K562 (cell line): Measurements from ENCODE around the gene EPHX1. TPM values are rescaled to one million over a fixed set of nuclear protein-coding genes. Genes with fewer than 3 reads are reported as not detected.
A peak's percentile ranks its signal among the peaks of the same experiment; 100 is the strongest.

Experiments used
- ATAC-seq: fragments of 200-7000 bp; cut with Tn5 transposase; 3 replicates; pipeline ENCODE4 v1.9.1; 2020; ENCODE audit warnings: moderate library complexity
- BruUV-seq: library from RNA; stranded (reverse); fragments of 400-500 nt; replicated peaks from 2 replicates; lab custom pipeline; 2021; lab: Mats Ljungman, UMichigan
- CTCF ChIA-PET: fragments of 300-600 bp; formaldehyde crosslinking; extraction: SDS; loops from one replicate; lab custom pipeline; 2021; ENCODE audit warnings: low intra/inter-chr PET ratio; lab: Yijun Ruan, JAX
- POLR2A ChIA-PET: fragments of 300-600, 350-650 bp; sonication (Branson Sonifier 250); formaldehyde crosslinking; extraction: SDS; loops from one replicate; lab custom pipeline; 2021; ENCODE audit warnings: antibody characterized with exemption, inconsistent platforms; lab: Yijun Ruan, JAX
- DNase-seq, 4 experiments: peaks; one replicate each; pipeline versions ENCODE4 v3.0.0 to v3.0.0-alpha.2; 2011 to 2018; ENCODE audit warnings: low spot score in 3 of 4, mixed read lengths in 3 of 4; ENCODE audit errors: extremely low read depth in 1 of 4
- FAIRE-seq: peaks from 2 replicates; lab custom pipeline; 2011; peaks lifted over from hg19 to GRCh38; lab: Jason Lieb, UNC
- H2AFZ ChIP-seq: 2 replicates; pipeline ENCODE4 v1.6.0; 2011; ENCODE audit warnings: low read depth, low read length, control low read depth, inconsistent platforms
- H3K27ac ChIP-seq: fragments of 200-600 bp; 3 replicates; pipeline ENCODE4 v1.8.0; 2011; ENCODE audit warnings: low read depth, mild to moderate bottlenecking, control low read depth, inconsistent platforms, low read length, moderate library complexity, mixed read lengths; ENCODE audit errors: extremely low read depth
- H3K27me3 ChIP-seq, 2 experiments: fragments of 300-600 bp in 1 of 2; 2 replicates in 1 of 2; 3 replicates in 1 of 2; pipeline versions ENCODE4 v1.6.0 to v1.8.0; 2011; ENCODE audit warnings: inconsistent platforms in 2 of 2, low read length in 2 of 2, mild to moderate bottlenecking in 1 of 2, mixed read lengths in 1 of 2, moderate library complexity in 1 of 2; ENCODE audit not compliant: control insufficient read depth in 2 of 2, insufficient read depth in 2 of 2
- H3K36me3 ChIP-seq: fragments of 300-600 bp; 3 replicates; pipeline ENCODE4 v1.8.0; 2011; ENCODE audit warnings: mild to moderate bottlenecking, low read length, inconsistent platforms; ENCODE audit not compliant: control insufficient read depth, insufficient read depth
- H3K4me1 ChIP-seq, 2 experiments: fragments of 200-600 bp in 1 of 2; replicated peaks in 1 of 2; 2 replicates in 1 of 2; 3 replicates in 1 of 2; pipeline versions ENCODE4 v1.5.1 to v1.8.0; 2011; ENCODE audit warnings: inconsistent platforms in 2 of 2, low read length in 2 of 2, mild to moderate bottlenecking in 1 of 2, mixed read lengths in 1 of 2, moderate library complexity in 1 of 2; ENCODE audit not compliant: control insufficient read depth in 2 of 2, insufficient read depth in 2 of 2
- H3K4me2 ChIP-seq: 2 replicates; pipeline ENCODE4 v1.6.1; 2011; ENCODE audit warnings: low read length, control low read depth, inconsistent platforms, mixed read lengths; ENCODE audit not compliant: insufficient read depth
- H3K4me3 ChIP-seq: fragments of 200-600 bp; sonication (generic), shearing (Covaris generic); 2 replicates; pipeline ENCODE4 v1.5.1; 2016; ENCODE audit warnings: control low read depth, inconsistent platforms
- H3K79me2 ChIP-seq: fragments of 200-600 bp; 3 replicates; pipeline ENCODE4 v1.8.0; 2011; ENCODE audit warnings: low read length, inconsistent platforms; ENCODE audit not compliant: control insufficient read depth, insufficient read depth
- H3K9ac ChIP-seq, 2 experiments: 2 replicates each; pipeline versions ENCODE4 v1.6.0 to v1.6.1; 2011; ENCODE audit warnings: low read depth in 2 of 2, low read length in 2 of 2, control low read depth in 1 of 2, inconsistent platforms in 1 of 2, mild to moderate bottlenecking in 1 of 2, mixed read lengths in 1 of 2; ENCODE audit not compliant: insufficient read depth in 1 of 2
- H3K9me1 ChIP-seq: one replicate; pipeline ENCODE4 v1.6.0; 2011; ENCODE audit warnings: inconsistent platforms, mild to moderate bottlenecking, low read length, moderate library complexity; ENCODE audit not compliant: control insufficient read depth, insufficient read depth
- H3K9me3 ChIP-seq: replicated peaks from 2 replicates; pipeline ENCODE4 v1.5.1; 2011; ENCODE audit warnings: low read depth, low read length, inconsistent platforms; ENCODE audit not compliant: control insufficient read depth, insufficient read depth
- H4K20me1 ChIP-seq: replicated peaks from 2 replicates; pipeline ENCODE4 v1.6.1; 2011; ENCODE audit warnings: low read length, inconsistent platforms, mixed read lengths; ENCODE audit not compliant: control insufficient read depth, insufficient read depth
- FOXA1 ChIP-seq: fragments of 450-650 bp; IDR thresholded peaks from 2 replicates; pipeline ENCODE4 v1.6.1; 2016; ENCODE audit warnings: mild to moderate bottlenecking, borderline replicate concordance
- HDAC8 ChIP-seq: fragments of 450-650 bp; IDR thresholded peaks from 2 replicates; pipeline ENCODE4 v1.6.1; 2016; ENCODE audit warnings: mild to moderate bottlenecking, missing genetic modification characterization, moderate library complexity, missing compliant biosample characterization
- POLR2G ChIP-seq: fragments of 200-400 bp; formaldehyde crosslinking; IDR thresholded peaks from 2 replicates; pipeline ENCODE4 v1.6.1; 2017; ENCODE audit warnings: low read depth, mild to moderate bottlenecking, antibody characterized with exemption, low read length, moderate library complexity
- WGBS: fragments of 100-300 bp; shearing (Covaris generic); methylation state at CpG from one replicate; pipeline ENCODE4 v1.1.6; 2016; ENCODE audit warnings: low coverage, mixed read lengths; ENCODE audit not compliant: insufficient coverage; ENCODE audit errors: missing lambda C conversion rate; 5-methylcytosine and 5-hydroxymethylcytosine counted together
- in situ Hi-C: fragments of 300-500 bp; cut with MboI; formaldehyde crosslinking; loops from 4 replicates; pipeline ENCODE4 v1.15.0; 2018; ENCODE audit warnings: inconsistent platforms, mixed read lengths
- intact Hi-C: fragments of 100-400 bp; cut with micrococcal nuclease; formaldehyde crosslinking; loops from 2 replicates; pipeline ENCODE4 v1.14.2; 2022
- polyA plus RNA-seq, 8 experiments: library from polyadenylated mRNA; depleted of rRNA in 4 of 8; stranded (reverse) in 5 of 8; unstranded in 3 of 8; fragments of >200 nt; fragmentation: Nextera tagmentation in 2 of 8; fragmentation: Illumina TruSeq in 1 of 8; extraction: Ambion mirVana in 2 of 8; extraction: Trizol in 1 of 8; gene quantifications; 2 replicates each; pipeline versions ENCODE4 v1.2.1 to v1.2.3, GENCODE V29; 2011 to 2014; ENCODE audit warnings: inconsistent platforms in 1 of 8, missing spikeins in 1 of 8
- total RNA-seq, 7 experiments: library from RNA; depleted of rRNA in 6 of 7; stranded (reverse); fragments of >200 nt in 6 of 7; fragmentation: Illumina TruSeq in 2 of 7; extraction: Trizol in 2 of 7; gene quantifications; 2 replicates each; pipeline versions ENCODE4 v1.2.1 to v1.2.3, GENCODE V29; 2011 to 2021; ENCODE audit warnings: low replicate concordance in 1 of 7

The EPHX1 gene
- total and polyA plus RNA-seq, 9 of the 15 experiments (the other 6 are each of a cell fraction or from before 2014, with no cell fraction given) = 0.21 to 27.0 (median 6.7) TPM

DNA sequence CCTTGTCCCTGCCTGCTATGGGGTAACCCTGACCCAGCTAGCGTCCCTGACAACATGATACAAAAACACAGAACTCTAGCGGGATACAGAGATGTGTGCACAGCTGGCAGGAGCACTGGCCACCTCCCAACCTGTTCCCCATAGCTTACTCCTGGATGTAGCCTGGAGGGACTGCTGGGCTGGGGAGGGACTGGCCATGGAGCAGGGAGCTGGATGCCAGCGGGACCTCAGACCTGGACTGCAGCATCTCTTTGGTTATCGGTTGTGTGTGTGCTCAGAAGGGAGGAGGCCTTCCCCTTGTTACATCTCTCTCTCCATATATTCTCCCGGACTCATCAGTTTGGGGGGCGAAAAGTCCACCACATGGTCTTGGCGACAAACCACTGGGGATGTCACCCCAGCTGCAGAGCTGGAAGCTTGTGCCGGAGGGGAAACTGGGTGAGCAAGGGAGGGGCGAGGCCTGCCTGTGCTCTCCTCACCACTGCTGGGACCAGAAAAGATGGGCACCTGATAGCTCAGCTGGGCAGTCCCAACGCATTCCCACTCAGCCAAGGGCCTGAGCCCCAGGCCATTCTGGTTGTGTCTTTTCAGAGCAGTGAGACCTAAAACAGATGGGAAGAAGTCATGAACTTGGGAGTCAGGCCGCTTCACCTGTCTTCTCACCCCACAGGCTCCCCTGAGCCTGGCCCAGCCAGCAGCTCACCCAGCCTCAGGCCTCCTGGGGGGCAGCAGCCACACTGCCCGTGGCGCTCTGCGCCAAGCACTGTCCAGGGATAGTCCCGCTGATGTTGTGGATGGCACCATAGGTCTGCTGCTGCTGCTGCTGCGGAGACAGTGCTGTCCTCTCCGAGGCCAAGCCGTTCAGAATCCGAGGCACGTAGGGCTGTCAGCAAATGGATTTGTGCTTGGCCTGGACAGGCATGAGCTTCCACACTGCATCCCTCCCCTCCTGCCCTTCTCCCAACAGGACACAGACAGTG lies 36.7 kb downstream of the EPHX1 start:
- TF ChIP-seq HDAC8 (tag) (no peak), FOXA1 (no peak), POLR2G (peak; percentile 61)
- Histone ChIP-seq H3K27me3 (no peaks in the 10 kb centered on the region), H2AFZ (no peak overlapping the region), H3K4me2 (no peak overlapping the region), H3K4me3 (no peak overlapping the region), H4K20me1 (peaks cover 4% of the 10 kb centered on the region; the same call in 1 of the 2 replicates), H3K9me3 (no peaks in the 10 kb centered on the region), H3K9me1 (no peaks in the 10 kb centered on the region), H3K36me3 (peaks cover 32% of the 10 kb centered on the region), H3K27ac (no peak overlapping the region), H3K9ac (peak overlapping the region in 1 of 2 experiments; percentile 23; a peak in 1 of 4 replicates), H3K79me2 (no peaks in the 10 kb centered on the region), H3K4me1 (peaks cover 9 to 42% of the 10 kb centered on the region in 2 experiments; a peak in 4 of 5 replicates)
- ATAC-seq (no peak), FAIRE-seq (no peak), DNase-seq (no peak)
- WGBS = 90% methylated on average over 20 of the region's 20 CpGs
- intact Hi-C loops = loop anchor here (2.0 to 10.0 kb wide), 3 partner anchors 70 to 192 kb away; partner anchors contain the start of genes ENAH and SRP9
- CTCF ChIA-PET = interaction anchor here (0.7 to 3.6 kb wide), 6 partner anchors 71 to 371 kb away, joined by 3 to 53 read pairs (median 3); no protein-coding TSS in a partner anchor
- BruUV-seq = no TSS peak
- POLR2A ChIA-PET = interaction anchor here (0.7 to 1.3 kb wide), 4 partner anchors 11 to 208 kb away, joined by 3 to 4 read pairs (median 4); partner anchors contain the start of gene TMEM63A
- in situ Hi-C loops = loop anchor here (10.0 kb wide), 1 partner anchor 372 kb away; no protein-coding TSS in a partner anchor
